MM.1S (cell line): Measurements from ENCODE around the gene ZDHHC11.

Source experiments
- DNase-seq: peaks from one replicate; pipeline ENCODE4 v3.0.0-alpha.2; 2015
- H2AFZ ChIP-seq: fragments of 300-600 bp; sonication (generic); 2 replicates; pipeline ENCODE4 v1.6.0; 2016; ENCODE audit warnings: antibody characterized with exemption, low read length
- H3F3A ChIP-seq: fragments of 300-600 bp; sonication (generic); 2 replicates; pipeline ENCODE4 v1.6.1; 2016; ENCODE audit warnings: mild to moderate bottlenecking, antibody characterized with exemption, low read length, moderate library complexity, mixed read lengths; ENCODE audit not compliant: insufficient read depth
- H3K27ac ChIP-seq: fragments of 300-600 bp; sonication (generic); 2 replicates; pipeline ENCODE4 v1.5.1; 2016; ENCODE audit warnings: mild to moderate bottlenecking, low read length
- H3K27me3 ChIP-seq: fragments of 300-600 bp; sonication (generic); replicated peaks from 2 replicates; pipeline ENCODE4 v1.6.0; 2016; ENCODE audit warnings: low read length; ENCODE audit not compliant: insufficient read depth
- H3K36me3 ChIP-seq: fragments of 300-600 bp; sonication (generic); replicated peaks from 2 replicates; pipeline ENCODE4 v1.6.1; 2016; ENCODE audit warnings: mild to moderate bottlenecking, low read length, mixed read lengths; ENCODE audit not compliant: insufficient read depth
- H3K4me1 ChIP-seq: fragments of 300-600 bp; sonication (generic); 2 replicates; pipeline ENCODE4 v1.6.1; 2016; ENCODE audit warnings: low read length, mixed read lengths
- H3K4me2 ChIP-seq: fragments of 300-600 bp; sonication (generic); 2 replicates; pipeline ENCODE4 v1.6.0; 2016; ENCODE audit warnings: low read depth, low read length
- H3K4me3 ChIP-seq: fragments of 300-600 bp; sonication (generic); 2 replicates; pipeline ENCODE4 v1.5.1; 2016; ENCODE audit warnings: low read length, mixed read lengths
- H3K79me2 ChIP-seq: fragments of 300-600 bp; sonication (generic); 2 replicates; pipeline ENCODE4 v1.6.1; 2016; ENCODE audit warnings: mixed run types, low read length, mixed read lengths
- H3K9ac ChIP-seq: fragments of 300-600 bp; sonication (generic); 2 replicates; pipeline ENCODE4 v1.6.1; 2016; ENCODE audit warnings: low read length, mixed read lengths
- H3K9me2 ChIP-seq: fragments of 300-600 bp; sonication (generic); replicated peaks from 2 replicates; pipeline ENCODE4 v1.6.1; 2016; ENCODE audit warnings: mild to moderate bottlenecking, low read length, mixed read lengths; ENCODE audit not compliant: insufficient read depth
- H3K9me3 ChIP-seq: fragments of 300-600 bp; sonication (generic); replicated peaks from 2 replicates; pipeline ENCODE4 v1.6.1; 2016; ENCODE audit warnings: mild to moderate bottlenecking, low read length, mixed read lengths; ENCODE audit not compliant: insufficient read depth
- H4K20me1 ChIP-seq: fragments of 300-600 bp; sonication (generic); 2 replicates; pipeline ENCODE4 v1.6.1; 2016; ENCODE audit warnings: mild to moderate bottlenecking, low read length, moderate library complexity, mixed read lengths; ENCODE audit not compliant: insufficient read depth
- EZH2 ChIP-seq: fragments of 300-600 bp; sonication (generic); optimal IDR thresholded peaks from 2 replicates; pipeline ENCODE3; 2017; ENCODE audit warnings: low read depth, mild to moderate bottlenecking, antibody characterized with exemption, low read length, mixed read lengths
- EZH2phosphoT487 ChIP-seq: fragments of 300-600 bp; sonication (generic); IDR thresholded peaks from 2 replicates; pipeline ENCODE4 v1.6.1; 2018; ENCODE audit warnings: antibody characterized with exemption, low read length
- TF ChIP-seq, protein P1 (sequence below): fragments of 300-600 bp; sonication (generic); IDR thresholded peaks from 2 replicates; pipeline ENCODE4 v1.5.1; 2016; ENCODE audit warnings: antibody characterized with exemption, low read length, mixed read lengths

ZDHHC11 gene

DNA sequence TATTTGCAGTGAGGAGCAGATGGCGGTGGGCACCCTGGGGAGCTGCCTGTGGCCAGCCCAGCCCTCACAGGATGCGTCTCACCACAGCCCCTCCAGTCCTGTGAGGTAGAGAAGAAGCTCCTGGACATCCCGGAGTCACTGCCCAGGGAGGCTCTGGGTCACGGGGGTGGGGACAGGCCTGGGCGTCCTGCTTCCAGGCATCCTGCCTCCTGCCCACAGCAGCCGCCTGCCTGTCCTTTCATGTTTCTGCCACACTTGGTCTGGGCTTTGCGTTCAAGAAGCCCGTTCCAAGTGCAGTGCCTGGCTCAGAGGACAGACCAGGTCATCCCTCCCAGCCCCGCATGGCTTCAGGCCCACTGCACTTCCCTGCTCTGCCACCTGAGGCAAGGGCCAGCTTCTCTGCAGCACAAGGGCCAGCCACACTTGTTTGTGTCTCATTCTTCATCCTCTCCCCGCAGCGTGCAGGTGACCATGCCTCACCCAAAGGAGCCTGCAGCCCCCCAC is 104.5 kb downstream of the ZDHHC11 start:
- TF ChIP-seq EZH2phosphoT487 = no peak
- TF ChIP-seq, protein P1, sequence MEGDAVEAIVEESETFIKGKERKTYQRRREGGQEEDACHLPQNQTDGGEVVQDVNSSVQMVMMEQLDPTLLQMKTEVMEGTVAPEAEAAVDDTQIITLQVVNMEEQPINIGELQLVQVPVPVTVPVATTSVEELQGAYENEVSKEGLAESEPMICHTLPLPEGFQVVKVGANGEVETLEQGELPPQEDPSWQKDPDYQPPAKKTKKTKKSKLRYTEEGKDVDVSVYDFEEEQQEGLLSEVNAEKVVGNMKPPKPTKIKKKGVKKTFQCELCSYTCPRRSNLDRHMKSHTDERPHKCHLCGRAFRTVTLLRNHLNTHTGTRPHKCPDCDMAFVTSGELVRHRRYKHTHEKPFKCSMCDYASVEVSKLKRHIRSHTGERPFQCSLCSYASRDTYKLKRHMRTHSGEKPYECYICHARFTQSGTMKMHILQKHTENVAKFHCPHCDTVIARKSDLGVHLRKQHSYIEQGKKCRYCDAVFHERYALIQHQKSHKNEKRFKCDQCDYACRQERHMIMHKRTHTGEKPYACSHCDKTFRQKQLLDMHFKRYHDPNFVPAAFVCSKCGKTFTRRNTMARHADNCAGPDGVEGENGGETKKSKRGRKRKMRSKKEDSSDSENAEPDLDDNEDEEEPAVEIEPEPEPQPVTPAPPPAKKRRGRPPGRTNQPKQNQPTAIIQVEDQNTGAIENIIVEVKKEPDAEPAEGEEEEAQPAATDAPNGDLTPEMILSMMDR = no peak
- TF ChIP-seq EZH2 = no peak
- Histone ChIP-seq H3K4me1 (no peaks in the 10 kb centered on the region), H3K4me2 (no peak overlapping the region), H3F3A (no peaks in the 10 kb centered on the region), H3K27ac (no peak overlapping the region), H3K36me3 (no peaks in the 10 kb centered on the region), H3K27me3 (no peaks in the 10 kb centered on the region), H2AFZ (no peak overlapping the region), H3K9me2 (no peaks in the 10 kb centered on the region), H4K20me1 (no peaks in the 10 kb centered on the region), H3K79me2 (no peaks in the 10 kb centered on the region), H3K9me3 (no peaks in the 10 kb centered on the region), H3K4me3 (no peak overlapping the region), H3K9ac (no peak overlapping the region)
- no peak for DNase-seq
